CD4-positive, alpha-beta T cell treated with Interleukin-15 for 1 hour (primary cell): ENCODE data around the gene DSCAM.
"Not testable (repeated sequence)": the region's sequence is repeated elsewhere in the genome, so short reads cannot be mapped to it uniquely, and the experiment has no call there.

Source experiments
- DNase-seq: peaks from one replicate; pipeline ENCODE4 v3.0.0-alpha.2; 2020

The DSCAM gene

DNA sequence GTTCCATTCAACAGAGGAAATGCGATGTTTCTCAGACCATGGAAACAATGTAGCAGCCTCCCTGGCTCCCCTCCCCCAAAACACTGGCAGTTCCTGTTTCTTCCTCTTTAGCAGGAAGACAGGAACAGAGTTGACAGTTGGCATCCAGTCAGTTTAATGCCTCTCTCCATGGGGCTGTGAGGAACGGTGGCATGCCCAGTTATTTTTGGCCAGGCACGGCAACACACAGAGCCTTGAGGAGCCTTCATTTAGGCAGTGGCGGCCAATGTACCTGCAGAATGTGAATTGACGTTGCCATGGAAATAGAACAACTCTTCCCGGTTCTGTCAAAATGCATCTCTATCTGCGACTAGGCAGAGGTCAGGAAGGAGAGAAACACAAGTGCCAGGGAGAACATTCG is 330.6 kb downstream of the DSCAM start:
- DNase-seq: peak; percentile 17

DNA sequence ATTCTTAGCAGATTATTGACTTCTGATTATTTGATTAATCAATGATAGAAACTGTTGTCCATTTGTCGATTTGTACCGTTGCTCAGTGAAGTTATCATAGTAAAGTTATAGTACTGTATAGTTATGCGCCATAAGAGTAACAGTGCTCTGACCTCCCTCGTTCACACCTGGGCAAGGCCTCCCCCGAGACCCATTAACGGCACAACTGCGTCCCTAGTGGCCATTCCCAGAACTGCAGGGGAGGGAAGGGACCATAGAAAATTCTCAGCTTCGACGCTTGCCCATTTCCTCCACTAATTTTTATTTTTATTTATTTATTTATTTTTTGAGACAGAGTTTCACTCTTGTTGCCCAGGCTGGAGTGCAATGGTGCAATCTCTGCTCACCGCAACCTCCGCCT is 334.4 kb downstream of the DSCAM start:
- DNase-seq: no peak

GRCh38 chr21:40507978-40508377 is 339.0 kb downstream of the DSCAM start:
- no peak for DNase-seq

GRCh38 chr21:40505681-40506080 is 341.3 kb downstream of the DSCAM start:
- DNase-seq: no peak

- no peak for DNase-seq
These were observed 341.7 kb downstream of the DSCAM start for GRCh38 chr21:40505244-40505643.

DNA sequence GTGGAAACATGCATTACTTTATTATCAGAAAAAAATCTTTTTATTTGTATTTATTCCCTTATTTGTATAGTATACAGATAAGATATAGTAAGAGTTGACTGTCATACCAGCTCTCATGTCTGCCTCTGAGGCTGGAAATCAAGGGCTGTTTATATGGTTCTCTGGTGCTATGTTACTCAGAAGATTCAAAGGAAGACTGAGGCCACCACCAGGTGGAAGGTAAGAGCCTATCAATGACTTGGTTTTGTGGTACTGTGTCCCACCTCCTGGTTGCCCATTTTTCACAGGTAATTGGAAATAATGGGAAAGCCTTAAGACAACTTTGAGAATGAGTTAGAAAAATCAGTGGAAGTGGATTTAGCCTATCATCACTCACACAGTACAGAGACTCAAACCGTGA is 342.1 kb downstream of the DSCAM start:
- DNase-seq: no peak

DNA sequence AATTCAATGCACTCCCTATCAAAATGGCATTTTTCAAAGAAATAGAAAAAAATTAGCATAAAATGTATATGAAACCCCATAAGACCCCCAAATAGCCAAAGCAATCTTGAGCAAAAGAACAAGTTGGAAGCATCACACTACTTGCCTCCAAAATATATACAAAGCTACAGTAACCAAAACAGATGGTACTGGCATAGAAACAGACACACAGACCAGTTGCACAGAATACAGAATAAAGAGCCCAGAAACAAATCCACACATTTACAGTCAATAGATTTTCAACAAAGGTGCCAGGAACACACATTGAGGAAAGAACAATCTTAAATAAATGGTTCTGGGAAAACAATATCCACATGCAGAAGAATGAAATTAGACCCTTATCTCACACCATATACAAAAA is 350.8 kb downstream of the DSCAM start:
- no peak for DNase-seq

DNA sequence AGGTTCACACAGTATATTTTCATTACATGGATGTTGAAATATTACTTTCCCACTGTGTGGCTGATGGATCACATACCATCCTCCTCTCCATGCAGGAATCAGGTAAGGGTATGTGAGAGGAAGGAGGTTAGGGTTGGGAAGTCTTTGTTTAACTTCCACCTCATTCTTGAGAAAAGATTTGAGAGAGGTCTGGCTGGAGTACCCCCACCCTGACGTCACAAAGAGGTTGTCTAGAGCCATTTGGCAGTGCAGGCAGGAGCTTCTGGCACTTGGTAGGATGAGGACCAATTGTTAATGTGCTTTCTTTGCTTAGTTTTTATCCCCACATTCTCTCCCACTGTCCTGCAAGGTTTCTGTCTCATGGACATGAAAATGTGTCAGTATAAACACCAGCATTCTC is 356.6 kb downstream of the DSCAM start:
- DNase-seq: no peak

DNA sequence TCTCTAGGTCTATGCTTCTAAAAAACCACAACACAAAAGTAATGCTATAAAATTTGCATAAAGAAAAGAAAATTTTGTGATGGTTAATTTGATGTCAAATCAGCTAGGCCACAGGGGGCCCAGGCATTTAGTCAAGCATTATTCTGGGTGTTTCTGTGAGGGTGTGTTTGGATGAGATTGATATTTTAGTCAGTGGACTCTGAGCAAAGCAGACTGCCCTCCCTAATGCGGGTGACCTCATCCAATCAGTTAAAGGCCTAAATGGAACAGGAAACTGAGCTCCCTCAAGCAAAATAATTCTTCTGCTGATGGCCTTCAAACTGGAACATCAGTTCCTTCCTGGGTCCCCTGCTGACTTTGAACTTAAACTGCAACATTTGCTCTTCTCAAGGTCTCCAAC is 358.0 kb downstream of the DSCAM start:
- DNase-seq: no peak

GRCh38 chr21:40481764-40482163 is 365.2 kb downstream of the DSCAM start:
- DNase-seq: no peak

DNA sequence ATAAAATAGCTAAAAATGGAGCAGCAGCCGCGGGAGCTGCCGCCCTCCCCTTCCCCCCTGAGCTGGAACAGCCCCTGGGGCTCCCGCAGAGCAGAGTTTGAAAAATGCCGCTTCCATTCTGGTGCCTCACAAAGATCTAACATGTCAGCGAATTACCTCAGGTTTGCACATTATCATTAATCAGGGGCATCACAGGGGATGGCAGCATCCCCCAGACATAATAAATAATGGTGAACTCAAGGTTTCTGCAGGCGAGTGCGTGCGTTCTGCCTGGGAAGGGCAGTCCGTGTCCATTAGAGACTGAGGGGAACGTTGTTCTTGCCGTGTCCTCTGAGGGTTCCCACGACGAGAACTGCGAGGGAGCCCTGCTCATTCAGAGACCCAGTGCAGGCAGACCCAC is 372.4 kb downstream of the DSCAM start:
- DNase-seq: no peak

GRCh38 chr21:40472013-40472412 is 374.9 kb downstream of the DSCAM start:
- no peak for DNase-seq

DNA sequence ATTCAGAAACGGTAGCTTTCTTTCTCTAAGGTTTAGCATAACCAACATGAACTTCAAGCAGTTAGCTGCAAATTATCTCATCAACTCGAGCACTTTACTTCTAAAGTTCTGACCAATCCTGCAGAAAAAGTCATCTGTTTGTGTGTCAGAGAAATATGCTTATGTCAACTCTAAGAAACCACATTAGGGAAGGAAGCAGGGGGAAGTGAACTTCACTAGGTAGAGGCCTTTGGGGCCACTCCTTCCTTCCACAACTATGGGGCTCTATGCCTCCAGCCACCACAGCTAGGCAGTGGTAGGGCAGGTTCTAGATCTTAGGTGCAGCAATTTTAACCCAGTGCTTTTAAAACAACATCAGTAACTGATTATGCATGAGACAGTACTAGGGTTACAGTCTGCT is 375.9 kb downstream of the DSCAM start:
- no peak for DNase-seq

DNA sequence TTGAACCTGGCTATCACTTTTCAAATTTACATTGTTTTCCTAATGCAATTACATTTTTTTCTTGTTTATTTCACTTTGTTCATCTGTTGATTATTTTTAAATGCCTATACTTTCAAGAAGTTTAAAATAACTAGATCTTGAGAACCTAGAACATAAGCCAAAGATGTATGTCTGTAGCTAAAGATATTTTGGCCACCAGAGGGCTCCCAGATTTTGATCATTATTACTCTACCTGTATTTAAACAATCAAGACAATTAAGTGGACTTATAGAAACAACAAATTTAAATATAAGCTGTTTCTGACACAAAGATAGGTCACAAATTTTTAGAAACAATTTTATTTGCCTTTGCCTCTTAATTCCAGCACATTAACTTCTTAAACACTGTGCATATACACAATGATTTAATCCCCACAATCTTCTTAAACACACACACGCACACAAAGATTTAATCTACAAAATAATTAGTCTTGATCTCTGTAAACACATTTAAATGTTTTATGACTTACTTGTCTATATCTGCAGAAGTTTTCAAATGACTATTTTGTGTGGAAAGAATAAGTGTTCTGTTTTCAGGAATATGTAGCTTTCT is 380.0 kb downstream of the DSCAM start:
- no peak for DNase-seq

GRCh38 chr21:40465382-40465781 is 381.6 kb downstream of the DSCAM start:
- DNase-seq: no peak

GRCh38 chr21:40463176-40463575 is 383.8 kb downstream of the DSCAM start:
- DNase-seq: no peak

DNA sequence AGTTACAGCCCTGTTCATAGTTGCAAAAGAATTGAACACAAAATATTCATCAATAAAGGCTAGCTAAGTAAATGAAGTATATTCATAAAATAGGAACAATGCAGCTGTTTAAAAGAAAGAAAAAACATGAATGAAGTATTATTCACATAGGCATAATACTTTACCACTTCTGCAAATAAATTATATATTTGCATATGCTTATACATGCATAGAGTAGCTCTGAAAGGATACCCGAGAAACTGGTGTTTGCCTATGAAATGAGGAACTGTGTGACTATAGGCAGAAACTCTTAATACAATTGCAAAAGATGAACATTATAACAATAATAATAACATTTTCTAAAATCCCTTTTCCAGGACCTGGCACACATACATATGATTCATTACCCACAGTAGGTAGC is 385.9 kb downstream of the DSCAM start:
- DNase-seq: no peak

GRCh38 chr21:40457741-40458140 is 389.2 kb downstream of the DSCAM start:
- DNase-seq: no peak

DNA sequence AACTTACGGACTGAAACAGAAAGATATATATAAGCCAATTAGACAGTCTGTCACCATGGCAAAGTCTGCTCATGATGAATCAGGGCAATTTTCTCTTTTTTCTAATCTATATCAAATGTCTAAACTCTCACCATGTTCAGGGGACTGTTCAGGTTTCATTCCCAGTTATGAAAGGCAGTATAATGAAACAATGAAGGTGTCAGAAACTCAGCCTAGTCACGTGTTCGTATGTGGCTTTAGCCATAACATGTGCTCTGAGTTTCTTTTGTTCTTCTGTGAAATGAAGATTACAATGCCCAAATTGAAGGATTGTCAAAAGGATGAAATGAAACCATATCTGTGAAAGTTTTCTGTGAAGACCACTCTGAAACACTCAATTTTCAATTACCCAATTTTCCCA is 392.9 kb downstream of the DSCAM start:
- no peak for DNase-seq

DNA sequence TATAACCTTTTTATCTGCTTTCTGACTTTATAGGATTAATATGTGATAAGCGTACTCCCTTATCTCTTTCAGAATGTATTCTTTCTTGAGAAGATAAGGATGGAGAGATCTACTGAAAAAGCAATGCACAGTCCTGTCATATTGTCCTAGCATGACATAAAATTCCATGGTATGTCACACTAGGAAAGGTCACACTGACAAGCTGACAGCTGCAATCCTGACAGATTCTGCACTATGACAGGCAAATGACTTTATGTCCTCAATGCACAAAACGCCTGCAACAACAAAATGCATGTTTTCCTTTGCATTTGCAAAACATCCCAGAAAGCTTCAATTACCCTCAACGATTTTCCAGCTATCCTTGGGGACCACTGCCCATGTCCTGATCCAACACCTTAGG is 393.8 kb downstream of the DSCAM start:
- no peak for DNase-seq

- DNase-seq: no peak
These were observed 394.4 kb downstream of the DSCAM start for GRCh38 chr21:40452548-40452947.

DNA sequence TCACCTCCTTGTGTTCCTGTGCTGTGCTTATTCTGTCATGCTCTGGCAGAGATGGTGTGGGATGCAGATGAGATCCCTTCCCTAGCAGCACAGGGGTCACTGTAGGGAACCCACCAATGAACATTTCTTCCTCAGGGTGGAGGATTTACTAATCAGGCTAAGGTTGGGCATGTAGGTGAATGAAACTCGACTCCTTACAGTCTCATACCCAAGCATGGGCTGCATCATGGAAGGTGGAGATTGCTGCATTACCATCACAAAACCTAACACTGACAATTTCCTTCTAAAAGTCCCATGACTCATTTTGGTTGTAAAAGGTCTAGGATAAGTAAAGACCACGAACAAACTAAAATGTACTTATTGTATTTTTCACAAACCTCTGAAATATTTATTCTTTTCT is 399.9 kb downstream of the DSCAM start:
- DNase-seq: no peak

- DNase-seq: no peak
These were observed 401.5 kb downstream of the DSCAM start for GRCh38 chr21:40445349-40445921.

DNA sequence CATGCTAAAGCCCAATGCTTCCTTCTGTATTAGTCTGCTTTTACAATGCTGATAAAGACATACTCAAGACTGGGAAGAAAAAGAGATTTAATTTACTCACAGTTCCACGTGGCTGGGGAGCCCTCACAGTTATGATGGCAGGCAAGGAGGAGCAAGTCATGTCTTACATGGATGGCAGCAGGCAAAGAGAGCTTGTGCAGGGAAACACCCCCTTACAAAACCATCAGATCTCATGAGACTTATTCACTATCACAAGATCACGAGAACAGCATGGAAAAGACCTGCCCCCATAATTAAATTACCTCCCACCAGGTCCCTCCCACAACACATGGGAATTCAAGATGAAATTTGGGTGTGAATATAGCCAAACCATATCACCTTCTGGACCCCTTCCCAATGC is 407.4 kb downstream of the DSCAM start:
- DNase-seq: not testable (repeated sequence)

DNA sequence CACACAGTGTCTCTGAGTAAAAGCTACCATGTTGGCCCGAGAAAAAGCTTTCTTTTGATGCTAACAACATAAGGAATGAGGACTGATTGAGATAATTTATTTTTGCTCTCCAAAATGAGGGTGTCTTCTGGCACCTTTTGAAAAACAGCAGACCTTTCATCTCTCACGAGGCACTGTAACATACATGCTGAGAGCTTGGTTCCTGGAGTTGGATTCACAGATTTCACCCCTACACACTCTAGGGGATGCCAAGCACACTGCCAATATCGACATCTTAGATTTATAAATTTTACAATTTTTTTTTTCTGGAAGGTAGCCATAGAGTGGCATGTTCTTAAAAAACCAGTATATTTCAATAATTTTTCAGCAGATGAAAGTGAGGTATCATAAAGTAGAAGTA is 408.3 kb downstream of the DSCAM start:
- no peak for DNase-seq

- DNase-seq: no peak
These were observed 410.7 kb downstream of the DSCAM start for GRCh38 chr21:40436261-40436660.
